ENCODE results near the gene PTAR1. TPM values are rescaled to one million over a fixed set of nuclear protein-coding genes. Genes with fewer than 3 reads are reported as not detected.

The PTAR1 gene
- total and polyA plus RNA-seq, 4 experiments from 2014 or later, result 11.0 to 80.0 (median 47.0) TPM

DNA sequence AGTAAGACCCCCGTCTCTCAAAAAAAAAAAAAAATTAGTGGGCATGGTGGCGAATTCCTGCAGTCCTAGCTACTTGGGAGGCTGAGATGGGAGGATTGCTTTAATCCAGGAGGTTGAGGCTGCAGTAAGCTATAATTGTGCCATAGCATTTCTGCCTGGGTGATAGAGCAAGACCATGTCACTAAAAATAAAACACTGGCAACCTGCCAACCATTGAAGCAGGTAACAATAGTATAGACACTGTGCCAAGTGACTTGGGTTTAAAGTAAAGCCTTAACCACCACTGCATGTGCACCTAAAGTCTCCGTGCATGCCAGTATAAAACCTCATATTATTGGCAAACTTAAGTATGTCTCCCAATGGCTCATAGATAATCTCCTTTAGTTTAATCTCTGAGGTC, 84.2 kb downstream of the PTAR1 start:
- Histone ChIP-seq H3K4me1 (ENCODE audit: insufficient read depth, low read length) (peaks cover 12% of the 10 kb centered on the region), H3K27ac (ENCODE audit: low read depth, low read length) (no peak overlapping the region), H3K36me3 (ENCODE audit: insufficient read depth, low read length) (no peaks in the 10 kb centered on the region), H3K27me3 (ENCODE audit: insufficient read depth, low read length) (peaks cover 6% of the 10 kb centered on the region), H3K4me3 (ENCODE audit: low read length in 2 of 2) (no peak overlapping the region), H3K9me3 (ENCODE audit: control insufficient read depth in 1 of 2, low read length in 2 of 2) (no peaks in the 10 kb centered on the region)
- H3K27ac Mint-ChIP-seq, result no peak overlapping the region
- H3K27me3 Mint-ChIP-seq, result peaks cover 14 to 24% of the 10 kb centered on the region in 2 donors
- DNase-seq, result no peak
- H3K4me3 Mint-ChIP-seq, result no peak overlapping the region
- H3K36me3 Mint-ChIP-seq, result no peaks in the 10 kb centered on the region
- intact Hi-C loops (cut with micrococcal nuclease), result loop anchor here (10.0 kb wide), 1 partner anchor 739 kb away; the partner anchor contains the start of gene KLF9
- POLR2A ChIA-PET (ENCODE audit: partially characterized antibody), result no interaction called here
- no peaks in the 10 kb centered on the region for H3K9me3 Mint-ChIP-seq
- CTCF ChIA-PET (ENCODE audit: partially characterized antibody), result no interaction called here
- H3K4me1 Mint-ChIP-seq, result peaks cover 12 to 29% (median 18%) of the 10 kb centered on the region in 4 donors

DNA sequence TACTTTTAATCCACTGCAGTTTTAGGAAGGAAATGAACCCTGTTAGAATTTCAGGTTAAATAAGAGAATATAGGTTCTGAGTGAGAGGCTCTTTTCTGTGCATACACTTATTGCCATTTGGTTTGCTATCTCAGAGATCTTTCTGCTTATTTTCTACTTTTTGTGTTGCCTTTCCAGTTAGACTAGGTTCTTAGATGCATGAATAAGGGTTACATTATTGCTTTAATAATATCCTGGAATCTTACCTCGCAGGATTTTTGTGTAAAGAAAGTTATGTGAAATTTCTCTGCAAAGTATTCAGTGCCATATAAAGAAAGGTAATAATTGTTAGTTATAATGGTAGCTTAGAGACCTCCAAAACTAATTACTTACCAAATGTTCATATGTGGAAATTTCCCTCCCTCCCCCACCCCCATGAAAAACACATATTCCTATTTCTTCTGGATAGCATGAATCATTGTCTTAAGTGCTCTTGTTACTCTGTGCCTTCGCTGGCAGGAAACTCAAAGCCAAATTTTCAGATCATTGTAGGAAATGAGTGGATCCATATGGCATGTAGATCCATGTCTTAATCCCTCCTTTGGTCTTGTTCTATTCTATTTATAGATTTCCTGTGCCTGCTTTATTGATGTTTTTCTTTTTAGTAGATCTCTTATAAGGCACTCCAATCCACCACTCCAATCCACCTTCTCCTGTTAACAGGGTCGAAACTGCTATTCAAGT, 84.9 kb downstream of the PTAR1 start:
- intact Hi-C loops (cut with micrococcal nuclease), result loop anchor here (10.0 kb wide), 1 partner anchor 740 kb away; the partner anchor contains the start of gene KLF9
- Mint-ChIP-seq H3K27ac (peak overlapping the region in 2 of 7 donors; percentile 25 to 55), H3K36me3 (no peaks in the 10 kb centered on the region), H3K4me3 (peak overlapping the region in 5 of 8 donors; percentile 17 to 62 (median 49)), H3K27me3 (peaks cover 14 to 26% of the 10 kb centered on the region in 2 donors), H3K4me1 (peaks cover 12 to 29% (median 18%) of the 10 kb centered on the region in 4 donors), H3K9me3 (no peaks in the 10 kb centered on the region)
- H3K4me1 ChIP-seq (ENCODE audit: insufficient read depth, low read length), result peaks cover 12% of the 10 kb centered on the region
- no peaks in the 10 kb centered on the region for H3K9me3 ChIP-seq (ENCODE audit: control insufficient read depth in 1 of 2, low read length in 2 of 2)
- no peak overlapping the region for H3K4me3 ChIP-seq (ENCODE audit: low read length in 2 of 2)
- no peak overlapping the region for H3K27ac ChIP-seq (ENCODE audit: low read depth, low read length)
- ChIA-PET POLR2A (ENCODE audit: partially characterized antibody) (no interaction called here), CTCF (ENCODE audit: partially characterized antibody) (no interaction called here)
- H3K36me3 ChIP-seq (ENCODE audit: insufficient read depth, low read length), result no peaks in the 10 kb centered on the region
- DNase-seq, result no peak
- peaks cover 6% of the 10 kb centered on the region for H3K27me3 ChIP-seq (ENCODE audit: insufficient read depth, low read length)

- CTCF ChIA-PET (ENCODE audit: partially characterized antibody), result interaction anchor here (1.0 to 1.6 kb wide), 3 partner anchors 16 to 239 kb away, joined by 3 read pairs; no protein-coding TSS in a partner anchor
Measured at GRCh38 chr9:69674112-69674685, 85.6 kb downstream of the PTAR1 start.

DNA sequence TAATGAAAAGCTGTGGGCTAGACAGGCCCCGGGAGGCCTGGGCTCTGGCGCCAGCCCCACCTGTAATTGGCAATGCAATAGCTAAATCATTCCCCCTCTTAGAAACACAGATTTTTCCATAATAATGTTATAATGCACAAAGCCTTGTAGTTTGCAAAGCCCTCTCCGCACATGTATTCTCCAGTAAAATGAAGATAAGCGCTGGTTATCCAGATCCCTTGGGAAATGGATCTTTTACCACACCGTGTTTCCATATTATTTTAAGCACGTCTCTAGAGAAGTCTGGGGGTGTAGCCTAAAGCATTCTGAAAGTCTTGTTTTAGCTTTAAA, 86.5 kb downstream of the PTAR1 start:
- Mint-ChIP-seq H3K27me3 (peaks cover 12 to 22% of the 10 kb centered on the region in 2 donors), H3K27ac (peak overlapping the region in 1 of 7 donors; percentile 75), H3K4me1 (peaks cover 12 to 29% (median 18%) of the 10 kb centered on the region in 4 donors), H3K9me3 (no peaks in the 10 kb centered on the region), H3K36me3 (no peaks in the 10 kb centered on the region), H3K4me3 (peak overlapping the region; percentile 80 to 88 (median 82))
- Histone ChIP-seq H3K9me3 (ENCODE audit: control insufficient read depth in 1 of 2, low read length in 2 of 2) (no peaks in the 10 kb centered on the region), H3K27ac (ENCODE audit: low read depth, low read length) (no peak overlapping the region), H3K27me3 (ENCODE audit: insufficient read depth, low read length) (peaks cover 6% of the 10 kb centered on the region), H3K4me3 (ENCODE audit: low read length in 2 of 2) (peak overlapping the region in 1 of 2 donors; percentile 74), H3K4me1 (ENCODE audit: insufficient read depth, low read length) (peaks cover 12% of the 10 kb centered on the region), H3K36me3 (ENCODE audit: insufficient read depth, low read length) (no peaks in the 10 kb centered on the region)
- DNase-seq, result no peak
- ChIA-PET POLR2A (ENCODE audit: partially characterized antibody) (interaction anchor here (1.6 kb wide), 1 partner anchor 87 kb away, joined by 9 read pairs; the partner anchor contains the start of gene PTAR1), CTCF (ENCODE audit: partially characterized antibody) (interaction anchor here (1.0 to 2.1 kb wide), 8 partner anchors 8 to 245 kb away, joined by 3 to 11 read pairs (median 3); no protein-coding TSS in a partner anchor)
- intact Hi-C loops (cut with micrococcal nuclease), result loop anchor here (1.0 to 10.0 kb wide), 2 partner anchors 246 to 742 kb away; partner anchors contain the start of gene KLF9

More at GRCh38 chr9:69674112-69674685, 85.6 kb downstream of the PTAR1 start:
- no peak for DNase-seq
- Histone ChIP-seq H3K4me3 (ENCODE audit: low read length in 2 of 2) (no peak overlapping the region), H3K27me3 (ENCODE audit: insufficient read depth, low read length) (peaks cover 6% of the 10 kb centered on the region), H3K9me3 (ENCODE audit: control insufficient read depth in 1 of 2, low read length in 2 of 2) (no peaks in the 10 kb centered on the region), H3K36me3 (ENCODE audit: insufficient read depth, low read length) (no peaks in the 10 kb centered on the region), H3K4me1 (ENCODE audit: insufficient read depth, low read length) (peaks cover 12% of the 10 kb centered on the region), H3K27ac (ENCODE audit: low read depth, low read length) (no peak overlapping the region)
- Mint-ChIP-seq H3K4me3 (peak overlapping the region; percentile 17 to 64 (median 48)), H3K9me3 (no peaks in the 10 kb centered on the region), H3K27ac (peak overlapping the region in 3 of 7 donors; percentile 22 to 71 (median 55)), H3K36me3 (no peaks in the 10 kb centered on the region), H3K27me3 (peaks cover 14 to 26% of the 10 kb centered on the region in 2 donors), H3K4me1 (peaks cover 12 to 29% (median 18%) of the 10 kb centered on the region in 4 donors)
- intact Hi-C loops (cut with micrococcal nuclease), result loop anchor here (10.0 kb wide), 1 partner anchor 741 kb away; the partner anchor contains the start of gene KLF9
- POLR2A ChIA-PET (ENCODE audit: partially characterized antibody), result no interaction called here

GRCh38 chr9:69672596-69673310, 87.1 kb downstream of the PTAR1 start:
- peaks cover 12% of the 10 kb centered on the region for H3K4me1 ChIP-seq (ENCODE audit: insufficient read depth, low read length)
- H3K4me1 Mint-ChIP-seq, result peaks cover 12 to 29% (median 18%) of the 10 kb centered on the region in 4 donors
- peak overlapping the region in 2 of 7 donors; percentile 49 to 75 for H3K27ac Mint-ChIP-seq
- no peaks in the 10 kb centered on the region for H3K9me3 Mint-ChIP-seq
- H3K4me3 ChIP-seq (ENCODE audit: low read length in 2 of 2), result peak overlapping the region in 1 of 2 donors; percentile 74
- H3K27me3 Mint-ChIP-seq, result peaks cover 12 to 22% of the 10 kb centered on the region in 2 donors
- POLR2A ChIA-PET (ENCODE audit: partially characterized antibody), result interaction anchor here (1.6 kb wide), 1 partner anchor 87 kb away, joined by 9 read pairs; the partner anchor contains the start of gene PTAR1
- DNase-seq, result peak; percentile 55 to 70 (median 63)
- no peaks in the 10 kb centered on the region for H3K36me3 ChIP-seq (ENCODE audit: insufficient read depth, low read length)
- intact Hi-C loops (cut with micrococcal nuclease), result loop anchor here (1.0 to 10.0 kb wide), 3 partner anchors 87 to 742 kb away; partner anchors contain the start of gene KLF9
- peaks cover 6% of the 10 kb centered on the region for H3K27me3 ChIP-seq (ENCODE audit: insufficient read depth, low read length)
- no peak overlapping the region for H3K27ac ChIP-seq (ENCODE audit: low read depth, low read length)
- CTCF ChIA-PET (ENCODE audit: partially characterized antibody), result interaction anchor here (0.8 to 2.1 kb wide), 9 partner anchors 8 to 246 kb away, joined by 3 to 11 read pairs (median 3); no protein-coding TSS in a partner anchor
- no peaks in the 10 kb centered on the region for H3K36me3 Mint-ChIP-seq
- peak overlapping the region; percentile 80 to 88 (median 82) for H3K4me3 Mint-ChIP-seq
- H3K9me3 ChIP-seq (ENCODE audit: control insufficient read depth in 1 of 2, low read length in 2 of 2), result no peaks in the 10 kb centered on the region

GRCh38 chr9:69671879-69672595, 87.8 kb downstream of the PTAR1 start, which contains the start of gene APBA1:
Gene APBA1, minus strand, starts transcription at chr9:69672371.
- Mint-ChIP-seq H3K27me3 (peaks cover 12 to 22% of the 10 kb centered on the region in 2 donors), H3K9me3 (no peaks in the 10 kb centered on the region), H3K27ac (peak within 1 kb of the TSS in 2 of 7 donors; percentile 49 to 75), H3K4me1 (peaks cover 12 to 29% (median 18%) of the 10 kb centered on the region in 4 donors), H3K36me3 (no peaks in the 10 kb centered on the region), H3K4me3 (peak within 1 kb of the TSS; percentile 80 to 88 (median 82))
- DNase-seq, result peak; percentile 45 to 56 (median 49)
- ChIA-PET POLR2A (ENCODE audit: partially characterized antibody) (interaction anchor here (1.6 kb wide), 1 partner anchor 88 kb away, joined by 9 read pairs; the partner anchor contains the start of gene PTAR1), CTCF (ENCODE audit: partially characterized antibody) (interaction anchor here (0.8 to 2.1 kb wide), 6 partner anchors 10 to 246 kb away, joined by 3 to 11 read pairs (median 4); no protein-coding TSS in a partner anchor)
- Histone ChIP-seq H3K4me1 (ENCODE audit: insufficient read depth, low read length) (peaks cover 12% of the 10 kb centered on the region), H3K36me3 (ENCODE audit: insufficient read depth, low read length) (no peaks in the 10 kb centered on the region), H3K27me3 (ENCODE audit: insufficient read depth, low read length) (peaks cover 6% of the 10 kb centered on the region), H3K27ac (ENCODE audit: low read depth, low read length) (no peak within 1 kb of the TSS), H3K4me3 (ENCODE audit: low read length in 2 of 2) (peak within 1 kb of the TSS in 1 of 2 donors; percentile 74), H3K9me3 (ENCODE audit: control insufficient read depth in 1 of 2, low read length in 2 of 2) (no peaks in the 10 kb centered on the region)
- intact Hi-C loops (cut with micrococcal nuclease), result loop anchor here (1.0 to 10.0 kb wide), 2 partner anchors 87 to 743 kb away; partner anchors contain the start of gene KLF9
